ENCODE results near the gene DBP. TPM values are rescaled to one million over a fixed set of nuclear protein-coding genes. Genes with fewer than 3 reads are reported as not detected.

Gene DBP
- total RNA-seq, 4 donors from 2014 or later: 18.9 to 32.8 (median 25.1) TPM

GRCh38 chr19:48646001-48646721 is 9.0 kb upstream of the DBP start, which contains the start of gene CA11:
CA11 (minus strand) TSS chr19:48646187; CDS start chr19:48645632, 555 bp downstream.
- peak; percentile 90 to 93 for DNase-seq
- no peaks in the 10 kb centered on the region for H3K9me3 ChIP-seq
- H3K4me1 ChIP-seq: peaks cover 13 to 23% of the 10 kb centered on the region in 2 donors
- H3K27me3 ChIP-seq: no peaks in the 10 kb centered on the region
- peak within 1 kb of the TSS; percentile 88 to 94 (median 89) for H3K27ac ChIP-seq
- intact Hi-C loops (cut with DNase I): loop anchor here (10.0 kb wide), 1 partner anchor 189 kb away; the partner anchor contains the start of gene HSD17B14
- TF ChIP-seq POLR2A (IDR thresholded peaks at IDR 0.05): peak in 1 of 2 donors; percentile 35
- TF ChIP-seq CTCF (IDR thresholded peaks at IDR 0.05): peak; percentile 59 to 93 (median 84)
- WGBS, 2 donors: 1% methylated on average over 20 to 23 of the region's 33 CpGs
- no peaks in the 10 kb centered on the region for H3K36me3 ChIP-seq
- peak within 1 kb of the TSS; percentile 20 to 51 (median 41) for H3K4me3 ChIP-seq (replicated peaks in 1 of 3)

- Histone ChIP-seq H3K27me3 (no peaks in the 10 kb centered on the region), H3K4me1 (peaks cover 13 to 23% of the 10 kb centered on the region in 2 donors), H3K4me3 (replicated peaks in 1 of 3) (peak overlapping the region; percentile 20 to 51 (median 41)), H3K9me3 (no peaks in the 10 kb centered on the region), H3K27ac (peak overlapping the region; percentile 88 to 94 (median 89)), H3K36me3 (no peaks in the 10 kb centered on the region)
- 0 to 3% methylated on average over 6 of the region's 6 CpGs for WGBS, 2 donors
- TF ChIP-seq CTCF (IDR thresholded peaks at IDR 0.05) (no peak), POLR2A (IDR thresholded peaks at IDR 0.05) (peak in 1 of 2 donors; percentile 2)
- intact Hi-C loops (cut with DNase I): loop anchor here (10.0 kb wide), 1 partner anchor 189 kb away; the partner anchor contains the start of gene HSD17B14
- DNase-seq: no peak
Observed at GRCh38 chr19:48645620-48646000, 8.4 kb upstream of the DBP start.

GRCh38 chr19:48644839-48645619 is 7.8 kb upstream of the DBP start:
- TF ChIP-seq POLR2A (IDR thresholded peaks at IDR 0.05) (peak in 1 of 2 donors; percentile 36), CTCF (IDR thresholded peaks at IDR 0.05) (no peak)
- Histone ChIP-seq H3K36me3 (no peaks in the 10 kb centered on the region), H3K9me3 (no peaks in the 10 kb centered on the region), H3K27me3 (no peaks in the 10 kb centered on the region), H3K27ac (peak overlapping the region; percentile 88 to 94 (median 89)), H3K4me3 (replicated peaks in 1 of 3) (peak overlapping the region in 1 of 3 donors; percentile 51), H3K4me1 (peaks cover 13 to 22% of the 10 kb centered on the region in 2 donors)
- intact Hi-C loops (cut with DNase I): loop anchor here (10.0 kb wide), 1 partner anchor 190 kb away; the partner anchor contains the start of gene HSD17B14
- peak; percentile 74 to 78 for DNase-seq
- WGBS, 2 donors: 3 to 4% methylated on average over 14 to 20 of the region's 25 CpGs

- peaks cover 8 to 16% of the 10 kb centered on the region in 2 donors for H3K4me1 ChIP-seq
- no peaks in the 10 kb centered on the region for H3K27me3 ChIP-seq
- H3K9me3 ChIP-seq: no peaks in the 10 kb centered on the region
- TF ChIP-seq POLR2A (IDR thresholded peaks at IDR 0.05) (no peak), CTCF (IDR thresholded peaks at IDR 0.05) (no peak)
- 61 to 81% methylated on average over 4 of the region's 4 CpGs for WGBS, 2 donors
- no peak for DNase-seq
- H3K27ac ChIP-seq: no peak overlapping the region
- no peak overlapping the region for H3K4me3 ChIP-seq (replicated peaks in 1 of 3)
- intact Hi-C loops (cut with DNase I): loop anchor here (10.0 kb wide), 1 partner anchor 190 kb away; the partner anchor contains the start of gene HSD17B14
- H3K36me3 ChIP-seq: no peaks in the 10 kb centered on the region
Observed at GRCh38 chr19:48644355-48644754, 7.2 kb upstream of the DBP start.
